ENCODE data around the gene ARL8A.
A peak's percentile ranks its signal among the peaks of the same experiment; 100 is the strongest.
"Not testable (repeated sequence)": the region's sequence is repeated elsewhere in the genome, so short reads cannot be mapped to it uniquely, and the experiment has no call there.

Gene ARL8A

DNA sequence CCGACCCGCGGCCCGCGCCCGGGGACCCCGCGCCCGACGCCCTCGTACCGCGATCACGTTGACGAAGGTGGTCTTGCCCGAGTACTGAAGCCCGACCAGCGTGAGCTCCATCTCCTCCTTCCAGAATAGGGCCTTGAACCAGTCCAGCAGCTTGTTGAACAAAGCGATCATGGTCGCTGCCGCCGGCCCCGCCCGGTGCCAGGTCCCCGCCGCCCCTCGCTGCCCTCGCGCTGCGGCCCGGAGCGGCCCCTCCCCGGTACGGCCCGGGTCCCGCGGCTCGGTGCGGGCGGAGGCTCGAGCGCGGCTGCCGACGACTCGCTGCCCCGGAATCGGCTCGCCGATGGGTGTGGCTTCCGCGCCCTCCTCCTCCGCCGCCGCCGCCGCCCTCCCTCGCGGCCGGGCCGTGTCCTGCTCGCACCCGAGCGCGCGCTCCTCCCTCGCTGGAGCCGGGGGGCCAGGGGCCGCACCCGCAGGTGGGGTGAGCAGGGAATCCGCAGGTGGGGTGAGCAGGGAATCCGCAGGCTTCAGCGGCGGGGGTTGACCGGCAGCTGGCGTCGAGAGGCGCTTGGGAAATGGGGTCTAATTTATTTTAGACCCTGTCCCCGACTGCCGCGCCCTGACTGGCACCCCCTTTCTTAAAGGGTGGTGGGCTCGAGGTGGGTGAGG is at the start of gene ARL8A:
Gene ARL8A, minus strand, starts transcription at position 336 of the 666 bp plus-strand sequence. Its CDS starts 165 bp downstream, at position 171.
- Mint-ChIP-seq H3K9me3 (no peaks in the 10 kb centered on the region), H3K36me3 (ENCODE audit: insufficient read depth) (peaks cover 27% of the 10 kb centered on the region), H3K27me3 (no peaks in the 10 kb centered on the region), H3K27ac (ENCODE audit: low read depth) (peak within 1 kb of the TSS; percentile 96), H3K4me3 (peak within 1 kb of the TSS; percentile 96), H3K4me1 (peaks cover 17% of the 10 kb centered on the region)
- DNase-seq (ENCODE audit: low spot score in 2 of 2) (peak in 1 of 2 donors; percentile 36), ATAC-seq (replicated peaks; ENCODE audit: extremely low read depth, poor library complexity, severe bottlenecking) (peak; percentile 69)

DNA sequence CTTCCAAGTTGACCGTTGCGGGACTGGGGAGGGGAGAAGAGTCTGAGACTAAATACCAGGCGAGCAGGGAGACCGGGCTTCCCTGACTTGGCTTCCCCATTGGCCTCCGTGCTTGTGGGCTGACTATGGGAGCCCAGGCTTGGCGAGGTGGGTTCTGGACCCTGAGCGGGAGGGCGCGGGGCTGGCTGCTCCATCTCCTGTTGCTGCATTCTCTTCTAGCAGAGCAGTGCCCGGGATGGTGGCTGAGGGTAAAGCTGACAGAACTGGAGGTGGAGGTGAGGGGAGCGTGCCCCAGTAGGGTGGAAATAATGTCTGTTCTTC is 49.8 kb upstream of the ARL8A start:
- Mint-ChIP-seq H3K36me3 (ENCODE audit: insufficient read depth) (peaks cover 9% of the 10 kb centered on the region), H3K9me3 (no peaks in the 10 kb centered on the region), H3K4me1 (peaks cover 46% of the 10 kb centered on the region), H3K27ac (ENCODE audit: low read depth) (peak overlapping the region; percentile 70), H3K27me3 (no peaks in the 10 kb centered on the region), H3K4me3 (peak overlapping the region; percentile 75)
- ATAC-seq (replicated peaks; ENCODE audit: extremely low read depth, poor library complexity, severe bottlenecking) (no peak), DNase-seq (ENCODE audit: low spot score in 2 of 2) (no peak)

DNA sequence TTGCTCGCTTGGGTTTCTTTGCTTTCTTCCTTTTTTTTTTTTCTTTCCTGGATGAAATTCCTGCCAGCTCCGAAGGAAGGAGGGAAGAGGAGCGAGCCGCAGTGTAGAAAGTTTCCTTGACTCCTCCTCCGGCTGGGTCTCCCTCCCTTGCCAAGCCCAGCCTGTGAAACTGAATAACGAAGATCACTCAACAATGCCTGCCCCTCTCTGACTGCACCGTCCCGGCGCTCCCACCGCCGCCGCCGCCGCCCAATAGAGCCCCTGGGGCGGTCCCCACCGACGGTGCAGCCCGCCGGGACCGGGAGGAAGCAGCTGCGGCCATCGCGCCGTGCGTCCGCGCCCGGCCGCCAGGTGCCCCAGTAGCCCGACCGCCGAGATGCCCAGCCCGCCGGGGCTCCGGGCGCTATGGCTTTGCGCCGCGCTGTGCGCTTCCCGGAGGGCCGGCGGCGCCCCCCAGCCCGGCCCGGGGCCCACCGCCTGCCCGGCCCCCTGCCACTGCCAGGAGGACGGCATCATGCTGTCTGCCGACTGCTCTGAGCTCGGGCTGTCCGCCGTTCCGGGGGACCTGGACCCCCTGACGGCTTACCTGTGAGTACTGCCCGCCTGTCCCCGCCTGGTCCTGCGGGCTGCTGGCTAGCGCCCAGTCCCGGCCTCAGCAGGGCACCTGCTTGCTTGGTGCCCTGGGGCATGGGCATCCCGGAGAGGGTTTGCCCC is 49.2 kb upstream of the ARL8A start, which contains the start of gene LGR6:
Gene LGR6, plus strand, starts transcription at position 186 of the 714 bp plus-strand sequence. Its CDS starts 191 bp downstream, at position 377.
- Mint-ChIP-seq H3K4me3 (peak within 1 kb of the TSS; percentile 75), H3K27ac (ENCODE audit: low read depth) (peak within 1 kb of the TSS; percentile 70), H3K4me1 (peaks cover 46% of the 10 kb centered on the region), H3K27me3 (no peaks in the 10 kb centered on the region), H3K36me3 (ENCODE audit: insufficient read depth) (peaks cover 9% of the 10 kb centered on the region), H3K9me3 (no peaks in the 10 kb centered on the region)
- no peak for DNase-seq (ENCODE audit: low spot score in 2 of 2)
- ATAC-seq (replicated peaks; ENCODE audit: extremely low read depth, poor library complexity, severe bottlenecking): no peak

DNA sequence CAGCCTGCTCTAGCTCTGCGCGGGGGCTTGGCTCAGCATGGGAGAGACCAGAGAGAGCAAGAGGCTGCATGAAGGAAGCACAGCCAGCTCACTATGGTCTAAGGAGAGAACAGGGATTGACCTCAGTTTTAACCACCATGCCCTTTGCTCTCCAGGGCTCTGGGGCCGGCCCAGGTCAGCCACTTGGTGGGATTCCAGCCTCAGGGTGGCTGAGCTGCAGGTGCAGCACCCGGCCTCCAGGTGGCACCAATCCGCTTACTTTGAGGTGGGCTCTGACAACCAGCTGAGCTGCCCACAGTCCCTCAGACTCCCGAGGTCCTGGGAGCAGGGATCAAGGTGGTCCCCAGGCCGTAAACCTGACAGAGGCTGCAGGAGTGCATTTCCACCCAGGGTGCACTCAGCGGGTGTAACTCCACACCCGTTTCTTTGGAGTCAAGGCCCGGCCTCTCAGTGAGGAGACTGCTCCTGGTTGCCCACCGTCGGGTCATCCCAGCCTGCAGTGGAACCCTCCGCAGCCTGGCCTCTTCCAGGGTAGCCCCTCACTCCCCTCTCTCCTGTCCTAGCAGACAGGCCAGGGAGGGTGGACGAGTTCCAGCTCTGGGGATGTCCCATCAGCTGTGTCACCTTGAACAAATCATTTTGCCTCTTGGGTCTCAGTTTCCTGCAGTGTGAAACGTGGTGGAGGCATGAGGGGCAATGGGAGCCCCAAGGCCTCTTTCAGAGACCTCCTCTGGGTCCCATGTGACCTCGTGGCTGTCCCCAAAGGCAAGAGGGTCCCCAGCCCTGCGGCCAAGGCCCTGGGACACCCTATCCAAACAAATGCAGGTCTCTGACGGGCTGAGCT is 48.5 kb upstream of the ARL8A start:
- Mint-ChIP-seq H3K36me3 (ENCODE audit: insufficient read depth) (peaks cover 4% of the 10 kb centered on the region), H3K27me3 (no peaks in the 10 kb centered on the region), H3K4me3 (peak overlapping the region; percentile 75), H3K27ac (ENCODE audit: low read depth) (no peak overlapping the region), H3K4me1 (peaks cover 46% of the 10 kb centered on the region), H3K9me3 (no peaks in the 10 kb centered on the region)
- ATAC-seq (replicated peaks; ENCODE audit: extremely low read depth, poor library complexity, severe bottlenecking) (no peak), DNase-seq (ENCODE audit: low spot score in 2 of 2) (peak; percentile 46 to 49)

DNA sequence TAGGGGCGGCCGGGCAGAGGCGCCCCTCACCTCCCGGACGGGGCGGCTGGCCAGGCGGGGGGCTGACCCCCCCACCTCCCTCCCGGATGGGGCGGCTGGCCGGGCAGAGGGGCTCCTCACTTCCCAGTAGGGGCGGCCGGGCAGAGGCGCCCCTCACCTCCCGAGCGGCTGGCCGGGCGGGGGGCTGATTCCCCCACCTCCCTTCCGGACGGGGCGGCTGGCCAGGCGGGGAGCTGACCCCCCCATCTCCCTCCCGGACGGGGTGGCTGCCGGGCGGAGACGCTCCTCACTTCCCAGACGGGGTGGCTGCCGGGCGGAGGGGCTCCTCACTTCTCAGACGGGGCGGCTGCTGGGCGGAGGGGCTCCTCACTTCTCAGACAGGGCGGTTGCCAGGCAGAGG is 46.9 kb upstream of the ARL8A start:
- H3K4me1 Mint-ChIP-seq: peaks cover 39% of the 10 kb centered on the region
- H3K4me3 Mint-ChIP-seq; ATAC-seq (replicated peaks; ENCODE audit: extremely low read depth, poor library complexity, severe bottlenecking); DNase-seq (ENCODE audit: low spot score in 2 of 2); H3K27ac Mint-ChIP-seq (ENCODE audit: low read depth); H3K9me3 Mint-ChIP-seq; H3K36me3 Mint-ChIP-seq (ENCODE audit: insufficient read depth); H3K27me3 Mint-ChIP-seq: not testable (repeated sequence)

DNA sequence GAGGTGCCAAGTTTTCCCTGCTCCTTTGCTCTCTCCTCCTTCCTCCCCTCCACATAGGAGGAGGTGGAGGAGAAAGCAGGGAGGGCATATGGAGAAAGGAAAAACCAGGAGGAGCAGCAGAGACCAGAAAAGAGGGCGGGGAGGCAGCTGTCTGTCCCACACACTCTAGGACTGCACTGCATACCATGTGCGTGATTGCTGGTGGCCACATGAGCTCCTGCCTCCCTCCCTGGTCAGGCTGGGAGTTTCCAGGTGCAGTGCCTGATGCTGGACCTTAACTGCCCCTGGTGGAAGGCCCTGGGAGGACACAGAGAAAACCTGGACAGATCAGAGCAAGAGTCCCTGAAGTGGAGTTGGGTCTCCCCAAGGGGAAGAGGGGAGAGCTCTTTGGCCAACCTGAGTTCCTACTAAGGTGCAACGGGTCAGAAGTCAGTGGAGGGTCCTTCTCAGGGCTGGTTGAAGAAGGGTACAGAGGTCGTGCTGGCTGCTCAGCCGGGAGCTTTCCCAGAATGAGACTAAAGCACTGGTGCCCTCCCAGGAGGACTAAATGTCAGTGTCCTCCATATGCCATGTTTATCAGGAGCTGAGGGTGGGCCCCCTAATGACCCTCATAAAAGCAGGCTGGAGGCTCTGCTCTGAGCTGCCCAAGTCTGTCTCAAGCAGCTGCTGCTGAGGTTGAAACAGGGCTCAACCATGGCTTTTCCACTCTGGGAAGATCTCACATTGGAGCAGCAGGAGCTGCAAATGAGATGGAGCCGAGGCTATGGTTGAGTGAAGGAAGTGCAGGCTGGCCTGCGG is 45.6 kb upstream of the ARL8A start:
- DNase-seq (ENCODE audit: low spot score in 2 of 2): no peak
- Mint-ChIP-seq H3K4me3 (no peak overlapping the region), H3K27me3 (no peaks in the 10 kb centered on the region), H3K36me3 (ENCODE audit: insufficient read depth) (no peaks in the 10 kb centered on the region), H3K9me3 (no peaks in the 10 kb centered on the region), H3K27ac (ENCODE audit: low read depth) (no peak overlapping the region), H3K4me1 (peaks cover 27% of the 10 kb centered on the region)
- ATAC-seq (replicated peaks; ENCODE audit: extremely low read depth, poor library complexity, severe bottlenecking): no peak

DNA sequence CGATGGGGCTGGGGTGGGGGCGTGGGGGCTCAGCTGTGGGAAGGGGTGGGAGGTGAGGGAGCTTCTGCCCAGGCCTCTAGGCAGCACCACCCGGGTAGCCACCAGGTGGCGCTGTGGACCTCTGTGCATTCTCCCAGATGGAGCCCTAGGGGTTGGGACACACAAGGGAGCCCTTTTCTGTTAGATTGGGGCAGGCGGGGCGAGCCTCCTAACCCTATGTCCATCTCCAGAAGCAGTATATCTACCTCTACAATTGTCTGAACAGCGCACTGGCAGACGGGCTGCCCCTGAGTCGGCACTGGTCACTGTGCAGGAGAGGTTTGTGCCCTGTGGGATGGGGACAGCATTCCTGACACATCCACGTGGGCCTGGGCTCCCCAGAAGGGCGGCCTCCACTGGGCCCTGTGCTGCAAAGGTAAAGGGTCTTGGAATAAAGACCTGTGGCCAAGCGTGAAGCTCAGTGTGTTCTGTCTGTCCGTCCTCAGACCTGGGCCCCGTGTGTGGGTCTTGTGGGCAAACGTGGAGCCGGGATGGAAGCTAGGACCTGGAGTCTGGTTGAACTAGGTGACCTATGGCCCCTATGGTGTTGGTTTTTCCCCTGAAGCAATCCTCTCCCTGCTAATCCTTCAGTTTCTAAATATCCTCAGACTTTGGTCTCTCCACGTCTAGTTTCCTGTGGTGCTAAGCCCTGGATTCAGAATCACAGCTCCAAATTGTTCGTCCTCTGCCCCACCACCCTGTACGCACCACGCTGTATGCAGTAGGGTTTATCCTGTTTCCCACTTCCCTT is 44.7 kb upstream of the ARL8A start:
- DNase-seq (ENCODE audit: low spot score in 2 of 2) (peak; percentile 65 to 80), ATAC-seq (replicated peaks; ENCODE audit: extremely low read depth, poor library complexity, severe bottlenecking) (peak; percentile 76)
- Mint-ChIP-seq H3K4me1 (peaks cover 26% of the 10 kb centered on the region), H3K27ac (ENCODE audit: low read depth) (no peak overlapping the region), H3K9me3 (no peaks in the 10 kb centered on the region), H3K36me3 (ENCODE audit: insufficient read depth) (no peaks in the 10 kb centered on the region), H3K4me3 (no peak overlapping the region), H3K27me3 (no peaks in the 10 kb centered on the region)

GRCh38 chr1:202187697-202188407 is 43.3 kb upstream of the ARL8A start:
- Mint-ChIP-seq H3K27ac (ENCODE audit: low read depth) (no peak overlapping the region), H3K4me1 (peaks cover 26% of the 10 kb centered on the region), H3K36me3 (ENCODE audit: insufficient read depth) (peaks cover 2% of the 10 kb centered on the region), H3K9me3 (no peaks in the 10 kb centered on the region), H3K27me3 (no peaks in the 10 kb centered on the region), H3K4me3 (no peak overlapping the region)
- ATAC-seq (replicated peaks; ENCODE audit: extremely low read depth, poor library complexity, severe bottlenecking): no peak
- DNase-seq (ENCODE audit: low spot score in 2 of 2): no peak

DNA sequence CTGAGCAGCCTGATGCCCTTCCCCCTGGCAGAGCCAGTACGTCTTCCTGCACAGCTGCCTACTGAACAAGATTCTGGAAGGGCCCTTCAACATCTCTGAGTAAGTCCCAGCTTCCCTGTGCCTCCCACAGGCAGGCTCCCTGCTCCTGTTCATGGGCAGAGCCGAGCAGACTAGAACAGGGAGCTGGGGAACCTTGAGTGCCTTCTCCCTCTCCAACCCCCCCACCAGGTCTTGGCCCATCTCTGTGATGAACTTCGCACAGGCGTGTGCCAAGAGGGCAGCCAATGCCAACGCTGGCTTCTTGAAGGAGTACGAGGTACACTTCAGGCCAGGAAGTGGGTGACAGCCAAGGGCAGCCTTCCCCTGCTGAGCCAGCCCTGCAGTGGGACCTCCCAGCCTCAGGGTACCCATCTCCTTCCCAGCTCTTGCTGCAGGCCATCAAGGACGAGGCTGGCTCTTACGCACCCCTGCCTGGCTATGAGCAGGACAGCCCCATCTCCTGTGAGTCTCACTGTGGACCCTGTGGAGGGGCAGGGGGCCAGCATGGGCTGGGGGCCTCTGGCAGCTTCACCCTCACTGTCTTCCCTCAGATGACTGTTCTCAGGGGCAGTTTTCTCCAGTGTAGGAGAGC is 42.6 kb upstream of the ARL8A start:
- peaks cover 2% of the 10 kb centered on the region for H3K36me3 Mint-ChIP-seq (ENCODE audit: insufficient read depth)
- H3K4me3 Mint-ChIP-seq: no peak overlapping the region
- DNase-seq (ENCODE audit: low spot score in 2 of 2) (no peak), ATAC-seq (replicated peaks; ENCODE audit: extremely low read depth, poor library complexity, severe bottlenecking) (no peak)
- H3K4me1 Mint-ChIP-seq: peaks cover 21% of the 10 kb centered on the region
- H3K9me3 Mint-ChIP-seq: no peaks in the 10 kb centered on the region
- no peaks in the 10 kb centered on the region for H3K27me3 Mint-ChIP-seq
- no peak overlapping the region for H3K27ac Mint-ChIP-seq (ENCODE audit: low read depth)

DNA sequence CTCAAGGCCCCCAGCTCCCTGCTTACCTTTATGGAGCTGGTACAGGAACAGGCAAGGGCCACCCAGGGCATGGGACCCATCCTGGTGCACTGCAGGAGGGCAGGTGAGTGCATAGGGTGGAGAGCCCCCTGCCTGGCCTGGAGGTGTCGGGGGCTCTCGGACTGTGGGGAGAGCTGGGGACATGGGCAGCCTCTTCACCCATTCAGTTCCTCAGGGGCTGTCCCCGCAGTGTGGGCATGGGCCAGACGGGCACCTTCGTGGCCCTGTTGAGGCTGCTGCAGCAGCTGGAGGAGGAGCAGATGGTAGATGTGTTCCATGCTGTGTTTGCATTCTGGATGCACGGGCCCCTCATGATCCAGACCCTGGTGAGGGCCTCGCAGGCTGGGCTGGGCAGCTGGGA is 41.8 kb upstream of the ARL8A start:
- Mint-ChIP-seq H3K27ac (ENCODE audit: low read depth) (no peak overlapping the region), H3K27me3 (no peaks in the 10 kb centered on the region), H3K9me3 (no peaks in the 10 kb centered on the region), H3K4me1 (peaks cover 21% of the 10 kb centered on the region), H3K36me3 (ENCODE audit: insufficient read depth) (peaks cover 2% of the 10 kb centered on the region), H3K4me3 (no peak overlapping the region)
- DNase-seq (ENCODE audit: low spot score in 2 of 2) (no peak), ATAC-seq (replicated peaks; ENCODE audit: extremely low read depth, poor library complexity, severe bottlenecking) (no peak)

Data from central memory CD8-positive, alpha-beta T cell (primary cell).